Measurements from ENCODE around the gene PROCA1.

PROCA1 gene

GRCh38 chr17:28707339-28707720 is 4.4 kb downstream of the PROCA1 start:
- no peak for DNase-seq (ENCODE audit: low spot score)

DNA sequence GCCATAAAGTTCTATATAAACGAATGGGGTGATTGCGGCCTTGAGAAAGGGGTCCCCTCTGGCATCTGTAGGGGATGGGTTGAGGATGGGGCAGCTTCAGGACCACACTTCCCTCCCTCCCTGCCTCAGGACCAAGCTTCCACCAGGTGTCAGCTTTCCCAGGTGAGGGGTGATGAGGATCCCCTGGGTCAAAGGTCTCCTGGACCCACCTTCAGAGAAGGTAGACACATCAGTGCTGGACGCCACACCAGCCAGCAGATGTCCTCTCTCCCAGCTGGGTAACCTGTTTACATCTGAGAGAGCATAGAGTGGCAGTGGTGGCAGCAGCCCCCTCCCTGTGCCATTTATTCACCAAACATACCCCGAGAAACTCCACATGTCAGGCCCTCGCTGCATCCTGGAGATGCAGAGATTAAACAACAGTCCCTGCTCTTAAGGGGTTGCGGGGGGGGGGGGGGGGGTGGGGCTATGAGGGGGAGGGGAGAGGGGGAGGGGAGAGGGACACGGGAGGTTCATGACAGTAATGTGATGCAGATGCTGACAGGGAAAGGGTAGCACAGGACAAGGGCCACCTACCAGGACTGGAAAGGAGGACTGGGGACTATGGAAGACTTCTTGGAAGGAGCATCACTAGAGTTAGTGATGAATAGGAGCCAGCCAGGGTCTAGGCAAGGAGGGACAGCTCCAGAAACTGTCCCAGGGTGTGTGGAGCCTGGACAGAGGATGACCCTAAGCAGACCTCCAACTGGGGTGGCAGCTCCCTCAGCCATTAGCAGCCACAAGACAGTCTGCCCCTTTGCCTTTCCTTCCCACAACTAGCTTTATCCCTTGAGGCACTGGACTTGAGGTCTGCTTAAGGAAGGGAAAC is 5.0 kb downstream of the PROCA1 start:
- no peak for DNase-seq (ENCODE audit: low spot score)

- no peak for DNase-seq (ENCODE audit: low spot score)
Observed at GRCh38 chr17:28705728-28706334, 5.9 kb downstream of the PROCA1 start.

- DNase-seq (ENCODE audit: low spot score), result no peak
Observed at GRCh38 chr17:28705074-28705659, 6.5 kb downstream of the PROCA1 start.

GRCh38 chr17:28704219-28704858 is 7.3 kb downstream of the PROCA1 start:
- no peak for DNase-seq (ENCODE audit: low spot score)

- no peak for DNase-seq (ENCODE audit: low spot score)
Observed at GRCh38 chr17:28703552-28704218, 8.0 kb downstream of the PROCA1 start.

DNA sequence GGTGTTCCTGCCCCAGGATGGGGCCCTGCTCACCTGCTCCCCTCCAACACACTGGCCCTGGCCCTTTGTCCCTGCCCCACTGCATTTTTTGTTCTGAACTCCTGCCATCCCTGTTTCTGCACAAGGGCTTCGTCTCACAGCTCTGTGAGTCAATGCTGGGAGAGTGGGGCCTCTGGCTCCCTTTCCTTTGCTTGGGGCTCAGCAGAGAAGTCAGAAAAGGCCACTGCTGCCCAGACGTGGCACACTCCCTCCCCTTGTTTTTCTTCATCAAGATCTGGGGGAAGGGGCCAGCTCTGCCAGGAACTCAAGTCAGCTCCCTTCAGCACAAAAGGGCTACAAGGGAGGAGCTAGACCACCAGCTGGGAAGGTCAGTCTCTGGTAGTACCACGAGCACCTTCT is 8.9 kb downstream of the PROCA1 start:
- DNase-seq (ENCODE audit: low spot score), result no peak

GRCh38 chr17:28702026-28702751 is 9.5 kb downstream of the PROCA1 start:
- no peak for DNase-seq (ENCODE audit: low spot score)

GRCh38 chr17:28700830-28701492 is 10.7 kb downstream of the PROCA1 start:
- no peak for DNase-seq (ENCODE audit: low spot score)

- no peak for DNase-seq (ENCODE audit: low spot score)
Observed at GRCh38 chr17:28700278-28700677, 11.4 kb downstream of the PROCA1 start.

- DNase-seq (ENCODE audit: low spot score), result peak; percentile 71
Observed at GRCh38 chr17:28698253-28698941, 13.3 kb downstream of the PROCA1 start.

DNA sequence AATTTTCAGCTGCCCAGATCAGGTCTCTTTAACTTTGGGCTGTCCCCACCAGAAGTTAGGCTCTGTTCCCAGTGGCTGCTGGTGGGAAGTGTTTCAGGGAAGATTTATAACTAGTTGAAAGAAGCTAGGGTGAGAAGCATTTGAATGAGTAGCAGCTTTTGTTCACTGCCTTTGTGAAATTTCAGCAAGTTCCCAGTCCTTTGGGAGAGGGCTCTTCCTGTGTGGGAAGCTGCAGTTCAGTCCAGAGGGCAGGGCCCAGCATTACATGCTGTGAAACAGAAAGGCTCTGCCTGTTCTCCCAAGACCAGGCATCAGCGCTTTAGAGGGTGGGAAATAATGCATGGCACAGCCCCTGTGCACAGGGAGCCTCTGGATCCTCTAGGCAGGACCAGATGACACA is 17.8 kb downstream of the PROCA1 start:
- no peak for DNase-seq (ENCODE audit: low spot score)

- DNase-seq (ENCODE audit: low spot score), result no peak
Observed at GRCh38 chr17:28689011-28689410, 22.7 kb downstream of the PROCA1 start.

DNA sequence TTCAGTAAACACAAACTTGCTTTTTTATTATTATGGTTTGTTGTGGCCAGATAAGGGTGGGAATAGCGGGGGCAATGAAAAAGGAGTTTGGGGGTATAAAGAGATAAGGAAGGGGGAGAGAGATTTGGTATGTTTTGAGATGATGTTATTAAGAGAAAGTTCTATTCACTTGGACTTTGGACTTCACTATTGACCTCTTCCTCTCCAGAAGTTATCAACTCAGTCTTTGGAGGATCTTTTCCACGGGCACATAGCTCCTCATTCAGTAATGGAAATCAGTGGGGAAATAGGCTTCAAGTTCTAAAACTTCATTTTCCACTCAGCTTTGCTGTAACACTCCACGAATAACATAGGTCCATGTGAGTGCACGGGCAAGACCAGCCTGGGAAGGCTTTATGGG is 23.2 kb downstream of the PROCA1 start:
- no peak for DNase-seq (ENCODE audit: low spot score)

DNA sequence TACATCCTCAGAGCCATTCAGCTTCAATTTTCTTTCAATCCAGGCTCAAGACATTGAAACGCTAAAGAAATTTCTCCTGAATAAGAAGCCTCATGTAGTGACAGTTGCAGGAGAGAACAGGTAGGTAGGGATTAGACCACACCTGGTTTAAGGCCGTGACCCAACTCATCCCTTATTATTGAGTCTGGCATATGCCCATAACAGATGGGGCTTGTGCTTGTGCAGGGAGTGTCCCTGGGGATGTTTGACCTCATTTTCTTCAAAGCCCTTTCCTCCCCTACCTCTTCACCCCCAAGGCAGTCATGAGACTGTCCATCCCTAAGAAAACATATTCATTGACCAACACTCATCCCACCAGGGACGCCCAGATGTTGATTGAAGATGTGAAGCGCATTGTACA is 25.4 kb downstream of the PROCA1 start:
- no peak for DNase-seq (ENCODE audit: low spot score)

GRCh38 chr17:28685366-28685765 is 26.3 kb downstream of the PROCA1 start:
- no peak for DNase-seq (ENCODE audit: low spot score)

DNA sequence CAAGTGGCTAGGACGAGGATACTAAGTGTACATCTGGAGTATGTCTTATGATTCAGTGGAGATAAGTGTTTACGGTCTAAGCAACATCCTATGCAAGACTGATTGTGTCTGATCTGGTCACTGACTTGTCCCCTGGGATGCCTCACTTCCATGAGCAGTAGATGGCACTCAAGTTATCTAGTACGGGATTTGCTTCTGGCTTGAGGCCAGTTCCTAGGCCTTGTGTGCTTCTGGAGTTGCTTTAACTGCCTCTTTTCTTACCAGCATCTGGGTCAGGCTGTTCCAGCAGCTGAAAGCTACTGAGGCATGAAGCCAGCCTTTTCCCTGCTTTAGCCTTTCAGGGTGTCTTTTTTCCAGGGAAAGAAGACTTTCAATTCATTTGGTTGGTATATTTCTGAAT is 26.7 kb downstream of the PROCA1 start:
- no peak for DNase-seq (ENCODE audit: low spot score)

DNA sequence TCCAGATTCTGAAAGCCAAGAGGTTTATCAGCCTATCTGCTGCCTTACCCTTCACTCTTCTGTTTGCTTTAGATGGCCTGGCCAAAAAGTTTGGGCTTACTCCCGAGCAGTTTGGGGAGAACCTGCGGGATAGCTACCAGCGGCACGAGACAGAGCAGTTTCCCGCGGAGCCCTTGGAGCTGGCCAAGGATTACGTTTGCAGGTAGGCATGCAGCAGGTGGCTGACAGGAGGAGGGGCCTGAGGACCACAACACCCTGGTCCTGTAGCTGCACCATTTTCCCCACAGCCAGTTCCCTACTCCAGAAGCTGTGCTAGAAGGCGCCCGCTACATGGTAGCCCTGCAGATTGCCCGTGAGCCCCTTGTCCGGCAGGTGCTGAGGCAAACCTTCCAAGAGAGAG is 29.0 kb downstream of the PROCA1 start:
- no peak for DNase-seq (ENCODE audit: low spot score)

- peak; percentile 26 for DNase-seq (ENCODE audit: low spot score)
Observed at GRCh38 chr17:28675980-28676379, 35.7 kb downstream of the PROCA1 start.

DNA sequence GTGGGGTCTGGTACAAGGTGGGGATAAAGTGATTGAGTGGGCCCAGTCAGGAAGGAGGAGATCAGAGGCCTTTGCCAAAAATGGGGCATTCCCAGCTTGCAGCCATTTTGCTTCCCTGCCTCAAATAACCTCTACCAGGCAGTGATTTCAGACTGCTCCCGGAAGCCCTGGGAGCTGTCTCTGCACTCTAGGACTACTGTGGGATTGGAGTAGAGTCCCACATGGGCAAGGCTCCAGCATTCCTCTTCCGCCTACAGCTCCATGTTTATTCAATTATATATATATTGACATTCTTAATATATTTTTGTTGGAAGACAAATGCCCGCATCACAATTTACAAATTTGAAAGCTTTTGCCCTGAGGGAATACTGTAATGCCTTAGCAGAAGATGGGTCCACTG is 36.2 kb downstream of the PROCA1 start:
- no peak for DNase-seq (ENCODE audit: low spot score)

Data from SW480 (cell line).